Neuronal stem cell (in vitro differentiated cells): ENCODE measurements around the gene ATP2A3.

Source experiments
- DNase-seq: peaks from one replicate; pipeline ENCODE4 v3.0.0-alpha.2; 2013; ENCODE audit warnings: low spot score
- H2AFZ ChIP-seq: one replicate; pipeline ENCODE4 v1.6.1; 2013; ENCODE audit warnings: mild to moderate bottlenecking, low read length, inconsistent platforms
- H2AK5ac ChIP-seq: 2 replicates; pipeline ENCODE4 v1.6.1; 2013; ENCODE audit warnings: low read depth, mild to moderate bottlenecking, inconsistent platforms, low read length, moderate library complexity, mixed read lengths
- H2BK120ac ChIP-seq: 2 replicates; pipeline ENCODE4 v1.6.1; 2013; ENCODE audit warnings: low read depth, mild to moderate bottlenecking, inconsistent platforms, low read length, moderate library complexity, mixed read lengths
- H2BK12ac ChIP-seq: one replicate; pipeline ENCODE4 v1.6.1; 2013; ENCODE audit warnings: low read length, inconsistent platforms
- H2BK15ac ChIP-seq: 2 replicates; pipeline ENCODE4 v1.6.1; 2013; ENCODE audit warnings: mild to moderate bottlenecking, low read length, inconsistent platforms, mixed read lengths
- H2BK5ac ChIP-seq: one replicate; pipeline ENCODE4 v1.6.1; 2013; ENCODE audit warnings: inconsistent platforms, mild to moderate bottlenecking, low read length, moderate library complexity
- H3K14ac ChIP-seq: one replicate; pipeline ENCODE4 v1.6.1; 2013; ENCODE audit warnings: low read length, inconsistent platforms
- H3K18ac ChIP-seq: 2 replicates; pipeline ENCODE4 v1.6.1; 2013; ENCODE audit warnings: low read length, inconsistent platforms
- H3K23ac ChIP-seq: 2 replicates; pipeline ENCODE4 v1.6.1; 2013; ENCODE audit warnings: low read depth, mild to moderate bottlenecking, mixed read lengths, low read length, inconsistent platforms; ENCODE audit not compliant: poor library complexity
- H3K27ac ChIP-seq: replicated peaks from 3 replicates; pipeline ENCODE4 v1.5.1; 2013; ENCODE audit warnings: low read length, inconsistent platforms
- H3K27me3 ChIP-seq, 3 experiments: 2 replicates each; pipeline ENCODE4 v1.6.1; 2013; ENCODE audit warnings: low read length in 3 of 3, mild to moderate bottlenecking in 2 of 3, inconsistent platforms in 1 of 3, low read depth in 1 of 3, mixed read lengths in 1 of 3, moderate library complexity in 1 of 3; ENCODE audit not compliant: control insufficient read depth in 3 of 3, insufficient read depth in 3 of 3
- H3K36me3 ChIP-seq, 2 donors: replicated peaks in 1 of 2; 2 replicates each; pipeline ENCODE4 v1.6.1; 2013; ENCODE audit warnings: low read length in 2 of 2; ENCODE audit not compliant: control insufficient read depth in 2 of 2, insufficient read depth in 2 of 2
- H3K4ac ChIP-seq: 2 replicates; pipeline ENCODE4 v1.6.1; 2013; ENCODE audit warnings: inconsistent platforms, mild to moderate bottlenecking, low read length, moderate library complexity
- H3K4me1 ChIP-seq, 2 donors: 1 replicate in 1 of 2; 2 replicates in 1 of 2; pipeline ENCODE4 v1.6.1; 2013; ENCODE audit warnings: low read length in 2 of 2, low read depth in 1 of 2; ENCODE audit not compliant: control insufficient read depth in 2 of 2, insufficient read depth in 1 of 2
- H3K4me2 ChIP-seq: one replicate; pipeline ENCODE4 v1.6.1; 2013; ENCODE audit warnings: mild to moderate bottlenecking, low read length, inconsistent platforms; ENCODE audit not compliant: insufficient read depth, poor library complexity, severe bottlenecking
- H3K4me3 ChIP-seq, 2 donors: 2 replicates each; pipeline ENCODE4 v1.5.1; 2013; ENCODE audit warnings: low read length in 2 of 2, mild to moderate bottlenecking in 2 of 2, inconsistent platforms in 1 of 2, moderate library complexity in 1 of 2
- H3K79me1 ChIP-seq: one replicate; pipeline ENCODE4 v1.6.1; 2013; ENCODE audit warnings: low read depth, mild to moderate bottlenecking, inconsistent platforms, low read length, moderate library complexity
- H3K9ac ChIP-seq: one replicate; pipeline ENCODE4 v1.6.1; 2013; ENCODE audit warnings: mild to moderate bottlenecking, low read depth, low read length, inconsistent platforms; ENCODE audit not compliant: poor library complexity
- H3K9me3 ChIP-seq, 2 donors: replicated peaks in 1 of 2; 2 replicates each; pipeline versions ENCODE3 to v1.6.1; 2013; ENCODE audit warnings: low read length in 2 of 2, mild to moderate bottlenecking in 2 of 2, inconsistent platforms in 1 of 2, low read depth in 1 of 2, mixed read lengths in 1 of 2, moderate library complexity in 1 of 2; ENCODE audit not compliant: control insufficient read depth in 2 of 2, insufficient read depth in 1 of 2
- H4K8ac ChIP-seq: one replicate; pipeline ENCODE4 v1.6.1; 2013; ENCODE audit warnings: low read depth, mild to moderate bottlenecking, inconsistent platforms, low read length, moderate library complexity
- H4K91ac ChIP-seq: one replicate; pipeline ENCODE4 v1.6.1; 2013; ENCODE audit warnings: low read length, low read depth, mild to moderate bottlenecking, inconsistent platforms; ENCODE audit not compliant: poor library complexity
- WGBS, 2 donors: extraction: QIAGEN DNeasy Blood & Tissue Kit; methylation state at CpG; one replicate each; pipeline ENCODE4 v1.1.7; 2013; ENCODE audit warnings: missing lambda C conversion rate in 2 of 2, mixed read lengths in 1 of 2; ENCODE audit not compliant: insufficient read length in 2 of 2, insufficient replicate concordance in 1 of 2; ENCODE audit errors: extremely low coverage in 2 of 2; 5-methylcytosine and 5-hydroxymethylcytosine counted together

The ATP2A3 gene

DNA sequence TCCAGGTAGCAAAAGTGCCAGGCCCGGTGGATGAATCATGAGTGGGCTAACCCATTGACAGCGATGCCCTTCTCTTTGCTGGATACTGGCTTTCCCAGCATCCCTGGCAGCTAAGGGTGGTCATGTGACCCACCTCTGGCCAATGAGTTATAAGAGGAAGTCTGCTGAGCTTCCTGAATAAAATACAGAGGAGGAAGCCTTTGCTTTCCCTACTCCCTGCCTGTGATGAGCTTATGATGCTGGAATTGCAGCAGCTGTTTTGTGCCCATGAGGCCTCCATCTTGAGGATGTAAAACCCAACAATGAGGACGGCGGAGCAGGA lies 15.0 kb upstream of the ATP2A3 start:
- H3K9ac ChIP-seq: no peak overlapping the region
- peaks cover 5 to 12% of the 10 kb centered on the region in 2 donors for H3K4me1 ChIP-seq
- peaks cover 2% of the 10 kb centered on the region for H3K79me1 ChIP-seq
- H2BK15ac ChIP-seq: no peak overlapping the region
- H4K8ac ChIP-seq: no peak overlapping the region
- no peak overlapping the region for H4K91ac ChIP-seq
- peaks cover 4 to 8% of the 10 kb centered on the region in 2 donors for H3K9me3 ChIP-seq
- no peak overlapping the region for H2BK120ac ChIP-seq
- no peak overlapping the region for H2AK5ac ChIP-seq
- no peak overlapping the region for H3K23ac ChIP-seq
- no peak overlapping the region for H2BK12ac ChIP-seq
- no peak overlapping the region for H3K4me3 ChIP-seq
- no peak overlapping the region for H3K14ac ChIP-seq
- H3K27ac ChIP-seq: no peak overlapping the region
- H3K4me2 ChIP-seq: no peak overlapping the region
- H3K36me3 ChIP-seq: no peaks in the 10 kb centered on the region
- no peak overlapping the region for H3K4ac ChIP-seq
- WGBS, 2 donors: no CpG with 5 or more reads among the region's 4 CpGs
- H2BK5ac ChIP-seq: no peak overlapping the region
- H2AFZ ChIP-seq: no peak overlapping the region
- H3K27me3 ChIP-seq: peaks cover 0 to 6% (median 0%) of the 10 kb centered on the region in 3 experiments
- H3K18ac ChIP-seq: no peak overlapping the region
- no peak for DNase-seq

- H3K9ac ChIP-seq: no peak overlapping the region
- H2AK5ac ChIP-seq: no peak overlapping the region
- H2AFZ ChIP-seq: no peak overlapping the region
- H3K18ac ChIP-seq: no peak overlapping the region
- peaks cover 4 to 8% of the 10 kb centered on the region in 2 donors for H3K9me3 ChIP-seq
- H4K8ac ChIP-seq: no peak overlapping the region
- H3K79me1 ChIP-seq: peaks cover 2% of the 10 kb centered on the region
- H3K4me1 ChIP-seq: peaks cover 5 to 7% of the 10 kb centered on the region in 2 donors
- H2BK120ac ChIP-seq: no peak overlapping the region
- H4K91ac ChIP-seq: no peak overlapping the region
- H3K36me3 ChIP-seq: no peaks in the 10 kb centered on the region
- H2BK5ac ChIP-seq: no peak overlapping the region
- no peak for DNase-seq
- no peak overlapping the region for H3K4me3 ChIP-seq
- peaks cover 0 to 6% (median 0%) of the 10 kb centered on the region in 3 experiments for H3K27me3 ChIP-seq
- H2BK12ac ChIP-seq: no peak overlapping the region
- no peak overlapping the region for H3K4me2 ChIP-seq
- no peak overlapping the region for H2BK15ac ChIP-seq
- H3K14ac ChIP-seq: no peak overlapping the region
- no peak overlapping the region for H3K4ac ChIP-seq
- WGBS, 2 donors: no CpG with 5 or more reads among the region's 6 CpGs
- no peak overlapping the region for H3K23ac ChIP-seq
- no peak overlapping the region for H3K27ac ChIP-seq
Observed at GRCh38 chr17:3978421-3979289, 14.4 kb upstream of the ATP2A3 start.

DNA sequence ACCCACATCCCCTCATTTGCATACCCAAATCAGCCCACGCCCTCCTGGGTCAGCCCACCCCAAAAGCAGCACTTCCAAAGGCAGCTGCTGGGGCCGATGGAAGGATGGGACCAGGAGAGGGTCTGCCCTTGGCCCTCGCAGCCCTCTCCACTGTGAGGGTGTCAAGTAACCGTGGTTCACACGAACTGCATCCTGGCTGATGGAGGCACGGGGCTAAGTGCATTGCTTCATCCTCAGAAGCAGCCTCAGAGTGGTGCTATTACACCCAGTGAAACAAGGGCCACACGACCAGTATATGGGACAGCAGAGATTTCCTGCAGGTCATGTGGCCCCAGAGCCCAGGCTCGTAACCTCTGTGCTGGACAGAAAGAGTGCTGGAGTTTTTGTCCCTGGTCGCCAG lies 13.2 kb upstream of the ATP2A3 start:
- Histone ChIP-seq H4K8ac (no peak overlapping the region), H3K4me3 (no peak overlapping the region), H3K4ac (no peak overlapping the region), H4K91ac (no peak overlapping the region), H2BK12ac (peak overlapping the region; percentile 46), H3K14ac (no peak overlapping the region), H3K4me1 (peaks cover 5 to 6% of the 10 kb centered on the region in 2 donors), H3K79me1 (peaks cover 2% of the 10 kb centered on the region), H3K23ac (no peak overlapping the region), H3K18ac (peak overlapping the region; percentile 52), H3K9ac (peak overlapping the region; percentile 63), H2AK5ac (peak overlapping the region; percentile 27), H2BK120ac (no peak overlapping the region), H3K4me2 (no peak overlapping the region), H3K9me3 (peaks cover 4 to 8% of the 10 kb centered on the region in 2 donors), H2BK5ac (no peak overlapping the region), H2BK15ac (peak overlapping the region; percentile 35), H2AFZ (no peak overlapping the region), H3K27me3 (peaks cover 0 to 6% (median 0%) of the 10 kb centered on the region in 3 experiments), H3K27ac (no peak overlapping the region), H3K36me3 (no peaks in the 10 kb centered on the region)
- no CpG with 5 or more reads among the region's 9 CpGs for WGBS, 2 donors
- DNase-seq: no peak

GRCh38 chr17:3976675-3977171 lies 12.5 kb upstream of the ATP2A3 start:
- no peak overlapping the region for H3K4me2 ChIP-seq
- H3K9ac ChIP-seq: no peak overlapping the region
- no peaks in the 10 kb centered on the region for H3K36me3 ChIP-seq
- WGBS, 2 donors: no CpG with 5 or more reads among the region's 17 CpGs
- H2AFZ ChIP-seq: no peak overlapping the region
- H3K23ac ChIP-seq: no peak overlapping the region
- H3K4ac ChIP-seq: no peak overlapping the region
- H3K4me1 ChIP-seq: peaks cover 5 to 6% of the 10 kb centered on the region in 2 donors
- H3K27ac ChIP-seq: no peak overlapping the region
- peaks cover 0 to 6% (median 0%) of the 10 kb centered on the region in 3 experiments for H3K27me3 ChIP-seq
- peak overlapping the region; percentile 15 for H3K14ac ChIP-seq
- H2BK15ac ChIP-seq: no peak overlapping the region
- no peak overlapping the region for H3K18ac ChIP-seq
- peak overlapping the region; percentile 17 for H2BK12ac ChIP-seq
- H2BK120ac ChIP-seq: no peak overlapping the region
- H2BK5ac ChIP-seq: no peak overlapping the region
- peak overlapping the region; percentile 35 for H2AK5ac ChIP-seq
- H3K4me3 ChIP-seq: no peak overlapping the region
- H4K91ac ChIP-seq: no peak overlapping the region
- peaks cover 2% of the 10 kb centered on the region for H3K79me1 ChIP-seq
- H3K9me3 ChIP-seq: peaks cover 4 to 8% of the 10 kb centered on the region in 2 donors
- H4K8ac ChIP-seq: no peak overlapping the region
- DNase-seq: no peak
